HG03521 (cell line): ENCODE results near the gene MRRF.

Experiments
- ATAC-seq: cut with Tn5 transposase; IDR thresholded peaks from one replicate; pipeline ENCODE4 v1.9.1; 2021; ENCODE audit warnings: mild to moderate bottlenecking, moderate library complexity; ENCODE audit not compliant: unreplicated experiment

MRRF gene

GRCh38 chr9:122228191-122228567 lies 36.5 kb upstream of the MRRF start:
- no peak for ATAC-seq

GRCh38 chr9:122228568-122229484 lies 35.9 kb upstream of the MRRF start, which contains the start of gene LHX6:
TSS of gene LHX6 (minus strand) at chr9:122228957. CDS start at chr9:122228740, 217 bp downstream.
- ATAC-seq, result no peak

- no peak for ATAC-seq
Measured at GRCh38 chr9:122229485-122229837, 35.2 kb upstream of the MRRF start.

GRCh38 chr9:122232796-122233306 lies 31.8 kb upstream of the MRRF start:
- ATAC-seq, result no peak

- no peak for ATAC-seq
Measured at GRCh38 chr9:122234022-122234748, 30.5 kb upstream of the MRRF start.

GRCh38 chr9:122236681-122237080 lies 28.0 kb upstream of the MRRF start:
- ATAC-seq, result no peak

GRCh38 chr9:122239722-122240121 lies 25.0 kb upstream of the MRRF start:
- ATAC-seq, result no peak

- no peak for ATAC-seq
Measured at GRCh38 chr9:122244349-122244748, 20.3 kb upstream of the MRRF start.

GRCh38 chr9:122246666-122247065 lies 18.0 kb upstream of the MRRF start:
- ATAC-seq, result no peak

- ATAC-seq, result no peak
Measured at GRCh38 chr9:122248448-122248865, 16.2 kb upstream of the MRRF start.

- no peak for ATAC-seq
Measured at GRCh38 chr9:122251351-122251750, 13.3 kb upstream of the MRRF start.

- no peak for ATAC-seq
Measured at GRCh38 chr9:122252796-122253195, 11.9 kb upstream of the MRRF start.

- ATAC-seq, result no peak
Measured at GRCh38 chr9:122254761-122255160, 9.9 kb upstream of the MRRF start.

- no peak for ATAC-seq
Measured at GRCh38 chr9:122256206-122256605, 8.5 kb upstream of the MRRF start.

- no peak for ATAC-seq
Measured at GRCh38 chr9:122258886-122259415, 5.7 kb upstream of the MRRF start.

GRCh38 chr9:122261469-122261881 lies 3.2 kb upstream of the MRRF start:
- ATAC-seq, result no peak

GRCh38 chr9:122262073-122262472 lies 2.6 kb upstream of the MRRF start:
- ATAC-seq, result no peak

GRCh38 chr9:122263699-122264349 lies 858 bp upstream of the MRRF start:
- ATAC-seq, result no peak

- ATAC-seq, result peak; percentile 23
Measured at GRCh38 chr9:122265149-122265915, 650 bp downstream of the MRRF start.
